ENCODE measurements around the gene ZSWIM5.
"Not testable (repeated sequence)": the region's sequence is repeated elsewhere in the genome, so short reads cannot be mapped to it uniquely, and the experiment has no call there.

ZSWIM5 gene

DNA sequence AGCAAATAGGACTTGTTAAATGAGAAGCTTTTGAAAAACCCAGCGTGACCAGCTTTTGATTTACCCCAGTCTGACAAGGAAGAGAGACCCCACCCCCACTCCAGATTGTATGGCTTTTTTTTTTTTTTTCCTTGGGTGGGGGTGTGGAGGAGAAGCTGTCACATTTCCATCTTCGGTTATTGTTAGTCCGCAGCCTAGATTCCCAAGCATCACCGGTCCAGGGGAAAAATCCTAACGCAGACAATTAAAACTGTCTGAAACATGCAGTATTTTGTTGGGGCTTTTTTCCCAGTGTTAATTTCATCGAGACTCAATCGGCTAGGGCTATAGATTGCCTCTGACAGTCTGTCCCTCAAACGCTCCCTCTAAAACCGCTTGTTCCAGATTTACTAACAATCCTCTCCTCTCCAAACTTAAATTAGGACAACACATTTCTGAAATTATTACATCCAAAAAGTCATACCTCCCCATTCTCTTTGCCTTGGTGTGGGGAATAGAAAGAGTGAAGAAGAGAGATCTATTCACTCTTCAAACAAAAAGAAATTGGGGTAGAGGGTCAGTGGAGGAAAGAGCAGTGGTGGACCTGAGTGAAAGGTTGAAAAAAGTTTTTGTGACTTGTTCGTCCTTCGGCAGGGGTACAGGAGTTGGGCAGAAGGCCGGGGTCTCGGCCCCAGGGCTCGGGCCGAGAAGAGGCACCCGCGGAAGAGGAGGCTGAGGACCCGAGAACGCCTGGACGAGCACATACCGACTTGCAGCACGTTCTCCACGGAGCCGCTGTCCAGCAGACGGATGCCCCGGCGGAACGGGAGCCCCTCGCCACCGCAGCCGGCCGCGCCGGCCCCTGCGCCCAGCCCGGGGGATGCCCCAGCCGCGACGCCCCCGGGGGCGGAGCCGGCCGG, 1.1 kb downstream of the ZSWIM5 start:
- peak; percentile 37 for DNase-seq (ENCODE audit: low spot score)

GRCh38 chr1:45200906-45201500, 5.4 kb downstream of the ZSWIM5 start:
- peak; percentile 4 for DNase-seq (ENCODE audit: low spot score)

GRCh38 chr1:45200435-45200834, 6.0 kb downstream of the ZSWIM5 start:
- no peak for DNase-seq (ENCODE audit: low spot score)

- DNase-seq (ENCODE audit: low spot score), result no peak
Measured at GRCh38 chr1:45198185-45198584, 8.2 kb downstream of the ZSWIM5 start.

- no peak for DNase-seq (ENCODE audit: low spot score)
Measured at GRCh38 chr1:45196863-45197262, 9.5 kb downstream of the ZSWIM5 start.

- no peak for DNase-seq (ENCODE audit: low spot score)
Measured at GRCh38 chr1:45191418-45191783, 15.0 kb downstream of the ZSWIM5 start.

GRCh38 chr1:45187725-45188124, 18.7 kb downstream of the ZSWIM5 start:
- no peak for DNase-seq (ENCODE audit: low spot score)

GRCh38 chr1:45179918-45180519, 26.4 kb downstream of the ZSWIM5 start:
- not testable (repeated sequence) for DNase-seq (ENCODE audit: low spot score)

GRCh38 chr1:45177452-45177851, 29.0 kb downstream of the ZSWIM5 start:
- DNase-seq (ENCODE audit: low spot score), result no peak

DNA sequence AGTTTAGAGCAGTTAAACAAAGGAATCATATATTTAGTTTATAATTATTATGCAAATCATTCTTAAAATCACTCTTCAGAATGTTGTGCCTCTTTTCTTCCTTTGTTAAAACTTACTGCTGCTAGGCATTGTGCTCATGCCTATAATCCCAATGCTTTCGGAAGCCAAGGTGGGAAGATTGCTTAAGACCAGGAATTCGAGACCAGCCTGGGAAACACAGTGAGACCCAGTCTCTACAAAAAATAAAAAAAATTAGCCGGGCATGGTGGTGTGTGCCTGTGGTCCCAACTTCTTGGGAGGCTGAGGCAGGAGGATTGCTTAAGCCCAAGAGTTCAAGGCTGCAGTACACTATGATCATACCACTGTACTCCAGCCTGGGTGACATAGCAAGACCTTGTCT, 33.6 kb downstream of the ZSWIM5 start:
- no peak for DNase-seq (ENCODE audit: low spot score)

DNA sequence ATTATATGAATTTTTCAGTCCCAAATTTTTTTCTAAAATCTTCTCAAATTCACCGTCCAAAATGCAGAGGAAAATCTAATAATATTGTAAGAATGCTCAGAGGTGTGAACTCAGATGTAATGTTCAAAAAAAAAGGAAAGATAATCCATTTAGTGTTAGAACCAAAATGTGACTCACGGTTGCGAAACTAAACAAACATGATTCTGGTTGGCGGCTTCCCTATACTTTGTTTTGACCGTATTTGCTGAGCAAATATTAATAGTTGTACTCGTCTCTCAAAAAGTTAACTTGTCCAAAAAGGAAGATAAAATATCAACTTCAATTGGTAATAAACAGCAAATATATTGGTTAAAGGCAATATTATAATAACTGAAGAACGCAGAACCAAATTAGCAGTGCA, 34.4 kb downstream of the ZSWIM5 start:
- peak; percentile 49 for DNase-seq (ENCODE audit: low spot score)

DNA sequence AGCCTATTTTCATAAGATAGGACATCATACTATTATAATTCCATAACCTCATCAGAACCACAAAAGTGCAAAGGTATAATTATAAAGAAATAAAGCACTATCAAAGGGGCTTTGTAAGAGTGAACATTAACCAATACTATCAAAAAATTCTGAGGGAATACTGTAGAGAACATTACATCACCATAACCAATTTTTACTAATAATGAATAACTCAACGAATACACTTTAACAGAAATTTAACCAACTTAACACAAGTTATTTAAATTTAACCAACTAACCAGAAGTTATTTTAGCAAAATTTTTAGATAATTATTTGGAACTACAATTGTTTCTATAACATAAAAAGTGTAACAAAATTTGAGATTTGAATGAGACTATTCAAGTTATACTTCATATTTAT, 34.8 kb downstream of the ZSWIM5 start:
- no peak for DNase-seq (ENCODE audit: low spot score)

DNA sequence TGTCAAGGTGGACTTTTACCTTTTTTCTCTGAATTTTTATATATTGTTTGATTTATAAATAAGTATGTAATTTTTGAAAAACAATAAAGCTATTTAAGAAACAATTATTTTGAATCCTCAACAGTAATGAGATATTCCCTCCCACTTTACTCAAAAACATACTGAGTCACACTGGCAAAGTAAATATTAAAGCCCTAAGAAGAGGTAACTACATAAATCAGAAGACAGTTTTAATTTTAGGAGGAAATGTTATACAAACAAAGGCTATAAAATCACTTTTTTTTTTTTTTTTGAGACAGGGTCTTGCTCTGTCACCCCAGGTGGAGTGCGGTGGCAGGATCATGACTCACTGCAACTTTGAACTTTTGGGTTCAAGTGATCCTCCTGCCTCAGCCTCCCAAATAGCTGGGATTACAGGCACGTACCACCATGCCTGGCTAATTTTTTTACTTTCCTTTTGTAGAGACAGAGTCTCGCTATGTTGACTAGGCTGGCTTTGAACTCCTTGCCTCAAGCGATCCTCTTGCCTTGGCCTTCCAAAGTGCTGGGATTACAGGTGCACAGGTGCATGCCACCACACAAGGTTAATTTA, 36.2 kb downstream of the ZSWIM5 start:
- no peak for DNase-seq (ENCODE audit: low spot score)

DNA sequence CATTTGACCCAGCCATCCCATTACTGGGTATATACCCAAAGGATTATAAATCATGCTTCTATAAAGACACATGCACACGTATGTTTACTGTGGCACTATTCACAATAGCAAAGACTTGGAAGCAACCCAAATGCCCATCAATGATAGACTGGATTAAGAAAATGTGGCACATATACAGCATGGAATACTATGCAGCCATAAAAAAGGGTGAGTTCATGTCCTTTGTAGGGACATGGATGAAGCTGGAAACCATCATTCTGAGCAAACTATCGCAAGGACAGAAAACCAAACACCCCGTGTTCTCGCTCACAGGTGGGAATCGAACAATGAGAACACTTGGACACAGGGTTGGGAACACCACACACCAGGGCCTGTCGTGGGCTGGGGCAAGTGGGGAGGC, 38.5 kb downstream of the ZSWIM5 start:
- DNase-seq (ENCODE audit: low spot score), result not testable (repeated sequence)

DNA sequence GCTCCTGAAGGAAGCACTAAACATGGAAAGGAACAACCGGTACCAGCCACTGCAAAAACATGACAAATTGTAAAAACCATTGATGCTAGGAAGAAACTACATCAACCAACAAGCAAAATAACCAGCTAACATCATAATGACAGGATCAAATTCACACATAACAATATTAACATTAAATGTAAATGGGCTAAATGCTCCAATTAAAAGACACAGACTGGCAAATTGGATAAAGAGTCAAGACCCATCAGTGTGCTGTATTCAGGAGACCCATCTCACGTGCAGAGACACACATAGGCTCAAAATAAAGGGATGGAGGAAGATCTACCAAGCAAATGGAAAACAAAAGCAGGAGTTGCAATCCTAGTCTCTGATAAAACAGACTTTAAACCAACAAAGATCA, 42.1 kb downstream of the ZSWIM5 start:
- DNase-seq (ENCODE audit: low spot score), result not testable (repeated sequence)

- DNase-seq (ENCODE audit: low spot score), result not testable (repeated sequence)
Measured at GRCh38 chr1:45163111-45163510, 43.3 kb downstream of the ZSWIM5 start.

GRCh38 chr1:45162041-45163035, 44.1 kb downstream of the ZSWIM5 start:
- not testable (repeated sequence) for DNase-seq (ENCODE audit: low spot score)

- no peak for DNase-seq (ENCODE audit: low spot score)
Measured at GRCh38 chr1:45155957-45156356, 50.4 kb downstream of the ZSWIM5 start.

GRCh38 chr1:45155423-45155822, 51.0 kb downstream of the ZSWIM5 start:
- DNase-seq (ENCODE audit: low spot score), result no peak

DNA sequence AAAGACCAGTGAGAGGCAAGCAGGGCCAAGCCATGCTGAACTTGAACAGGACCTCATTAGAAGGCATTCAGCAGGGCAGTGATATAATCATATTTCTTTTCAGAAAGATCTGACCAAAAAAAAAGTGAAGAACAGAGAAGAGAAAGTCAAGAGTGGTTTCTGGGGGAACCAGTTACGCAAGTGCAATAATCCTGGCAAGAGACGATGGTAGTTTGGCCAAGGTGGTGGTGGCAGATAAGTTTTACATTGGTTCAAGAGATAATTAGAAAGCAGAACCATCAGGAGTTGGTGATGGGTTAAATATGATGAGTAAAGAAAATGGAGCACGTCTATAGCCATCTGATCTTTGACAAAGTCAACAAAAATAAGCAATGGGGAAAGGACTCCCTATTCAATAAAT, 54.3 kb downstream of the ZSWIM5 start:
- no peak for DNase-seq (ENCODE audit: low spot score)

DNA sequence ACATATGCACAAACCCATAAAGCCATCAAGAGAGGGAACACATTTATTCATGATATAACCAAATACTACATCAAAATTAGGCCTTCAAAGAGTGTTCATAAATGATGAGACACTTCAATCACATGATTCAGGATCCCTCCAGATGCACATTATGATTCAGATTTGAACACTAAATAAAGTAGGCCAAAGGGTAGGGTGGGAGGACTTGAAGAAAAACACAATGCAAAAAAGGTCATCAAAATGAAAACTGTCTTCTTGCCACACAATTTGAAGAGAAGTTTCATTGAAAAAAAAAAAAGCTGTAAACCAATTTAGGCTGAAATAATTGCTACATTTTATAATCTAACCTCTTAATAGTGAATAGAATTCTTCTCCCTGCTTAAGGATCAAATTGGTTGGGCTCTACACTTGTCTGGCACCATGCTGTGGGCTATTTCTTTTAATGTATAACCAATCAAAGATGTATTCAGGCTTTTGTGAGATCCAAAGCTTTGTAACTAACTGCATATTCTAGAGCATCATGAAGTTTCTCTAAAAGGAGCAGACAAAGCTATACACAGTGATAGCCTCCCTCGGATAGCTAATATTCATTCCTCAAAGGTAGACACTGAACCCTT, 58.1 kb downstream of the ZSWIM5 start:
- DNase-seq (ENCODE audit: low spot score), result no peak
